HepG2 (cell line): ENCODE measurements around the gene CSKMT. TPM values are rescaled to one million over a fixed set of nuclear protein-coding genes. Genes with fewer than 3 reads are reported as not detected.

Source experiments
- BCL6 ChIP-seq: IDR thresholded peaks from 2 replicates; pipeline ENCODE4 v1.6.1; 2016; ENCODE audit warnings: missing genetic modification reagents, missing compliant biosample characterization
- CENPX ChIP-seq: sonication (generic); formaldehyde crosslinking; IDR thresholded peaks from 2 replicates; pipeline ENCODE4 v1.9.0; 2021; ENCODE audit warnings: mild to moderate bottlenecking, missing genetic modification reagents, moderate library complexity
- IKZF1 ChIP-seq: fragments of 450-650 bp; IDR thresholded peaks from 2 replicates; pipeline ENCODE4 v1.7.1; 2016
- LCORL ChIP-seq, 2 experiments: fragments of 450-650 bp in 1 of 2; sonication (generic) in 1 of 2; formaldehyde crosslinking in 1 of 2; IDR thresholded peaks; 2 replicates each; pipeline versions ENCODE4 v1.5.0 to v1.6.1; 2017 to 2020; ENCODE audit warnings: antibody characterized with exemption in 1 of 2, missing genetic modification reagents in 1 of 2
- MZF1 ChIP-seq: sonication (generic); formaldehyde crosslinking; IDR thresholded peaks from 2 replicates; pipeline ENCODE4 v1.8.1; 2023; ENCODE audit warnings: mild to moderate bottlenecking, missing genetic modification reagents, borderline replicate concordance
- NCOA5 ChIP-seq: sonication (generic); formaldehyde crosslinking; IDR thresholded peaks from 2 replicates; pipeline ENCODE4 v1.4.0; 2020; ENCODE audit warnings: missing genetic modification reagents
- RBFOX2 ChIP-seq: fragments of 200-400 bp; formaldehyde crosslinking; IDR thresholded peaks from 2 replicates; pipeline ENCODE4 v1.6.1; 2017; ENCODE audit warnings: low read depth, mild to moderate bottlenecking, low read length
- SNAI1 ChIP-seq: sonication (generic); formaldehyde crosslinking; IDR thresholded peaks from 2 replicates; pipeline ENCODE4 v1.5.0; 2020; ENCODE audit warnings: mild to moderate bottlenecking, missing genetic modification reagents, borderline replicate concordance
- TFDP2 ChIP-seq: sonication (generic); formaldehyde crosslinking; IDR thresholded peaks from 2 replicates; pipeline ENCODE4 v1.4.0; 2020; ENCODE audit warnings: missing genetic modification reagents
- ZBTB2 ChIP-seq: sonication (generic); formaldehyde crosslinking; IDR thresholded peaks from 2 replicates; pipeline ENCODE4 v1.8.0; 2022; ENCODE audit warnings: low read depth, missing genetic modification reagents
- ZC3H4 ChIP-seq: sonication (generic); formaldehyde crosslinking; IDR thresholded peaks from 2 replicates; pipeline ENCODE4 v1.4.0; 2020; ENCODE audit warnings: missing genetic modification reagents, borderline replicate concordance
- ZFP41 ChIP-seq: sonication (generic); formaldehyde crosslinking; IDR thresholded peaks from 2 replicates; pipeline ENCODE4 v1.4.0; 2020; ENCODE audit warnings: mild to moderate bottlenecking, missing genetic modification reagents, borderline replicate concordance
- ZNF335 ChIP-seq: sonication (generic); formaldehyde crosslinking; IDR thresholded peaks from 2 replicates; pipeline ENCODE4 v1.4.0; 2020; ENCODE audit warnings: missing genetic modification reagents
- ZNF564 ChIP-seq: sonication (generic); formaldehyde crosslinking; IDR thresholded peaks from 2 replicates; pipeline ENCODE4 v1.8.1; 2023; ENCODE audit warnings: mild to moderate bottlenecking, missing genetic modification reagents
- polyA plus RNA-seq, 8 experiments: library from polyadenylated mRNA; depleted of rRNA in 3 of 8; stranded (reverse) in 7 of 8; unstranded in 1 of 8; fragments of >200 nt; fragmentation: Illumina TruSeq in 4 of 8; extraction: Trizol in 4 of 8; gene quantifications; 2 replicates each; pipeline versions ENCODE4 v1.2.1 to v1.2.3, GENCODE V29; 2011 to 2016; ENCODE audit warnings: low read depth in 4 of 8, missing spikeins in 1 of 8, mixed read lengths in 1 of 8; ENCODE audit not compliant: insufficient read depth in 1 of 8
- total RNA-seq, 5 experiments: library from RNA; depleted of rRNA; stranded (reverse); fragments of >200 nt; fragmentation: Illumina TruSeq; extraction: Trizol; gene quantifications; 2 replicates each; pipeline ENCODE4 v1.2.3, GENCODE V29; 2016; ENCODE audit warnings: low read depth in 1 of 5
- TF ChIP-seq, protein P1 (sequence below): sonication (generic); formaldehyde crosslinking; IDR thresholded peaks from 2 replicates; pipeline ENCODE4; 2020; ENCODE audit warnings: missing genetic modification reagents, mild to moderate bottlenecking, borderline replicate concordance
- TF ChIP-seq, protein P2 (sequence below): sonication (generic); formaldehyde crosslinking; IDR thresholded peaks from 2 replicates; pipeline ENCODE4 v1.5.1; 2020; ENCODE audit warnings: mild to moderate bottlenecking, missing genetic modification reagents
- TF ChIP-seq, protein P3 (sequence below): sonication (generic); formaldehyde crosslinking; IDR thresholded peaks from 2 replicates; pipeline ENCODE4 v1.5.1; 2020; ENCODE audit warnings: mild to moderate bottlenecking, missing genetic modification reagents, moderate library complexity

The CSKMT gene
- total and polyA plus RNA-seq, 2 of the 13 experiments (the other 11 are each of a cell fraction or from before 2014, with no cell fraction given), result 7.6 to 31.8 TPM

GRCh38 chr11:62678770-62679696 is 13.9 kb downstream of the CSKMT start, which contains the start of gene UBXN1 (continued):
- TF ChIP-seq ZBTB2 (CRISPR knock-in tag), result no peak
- TF ChIP-seq, protein P1, sequence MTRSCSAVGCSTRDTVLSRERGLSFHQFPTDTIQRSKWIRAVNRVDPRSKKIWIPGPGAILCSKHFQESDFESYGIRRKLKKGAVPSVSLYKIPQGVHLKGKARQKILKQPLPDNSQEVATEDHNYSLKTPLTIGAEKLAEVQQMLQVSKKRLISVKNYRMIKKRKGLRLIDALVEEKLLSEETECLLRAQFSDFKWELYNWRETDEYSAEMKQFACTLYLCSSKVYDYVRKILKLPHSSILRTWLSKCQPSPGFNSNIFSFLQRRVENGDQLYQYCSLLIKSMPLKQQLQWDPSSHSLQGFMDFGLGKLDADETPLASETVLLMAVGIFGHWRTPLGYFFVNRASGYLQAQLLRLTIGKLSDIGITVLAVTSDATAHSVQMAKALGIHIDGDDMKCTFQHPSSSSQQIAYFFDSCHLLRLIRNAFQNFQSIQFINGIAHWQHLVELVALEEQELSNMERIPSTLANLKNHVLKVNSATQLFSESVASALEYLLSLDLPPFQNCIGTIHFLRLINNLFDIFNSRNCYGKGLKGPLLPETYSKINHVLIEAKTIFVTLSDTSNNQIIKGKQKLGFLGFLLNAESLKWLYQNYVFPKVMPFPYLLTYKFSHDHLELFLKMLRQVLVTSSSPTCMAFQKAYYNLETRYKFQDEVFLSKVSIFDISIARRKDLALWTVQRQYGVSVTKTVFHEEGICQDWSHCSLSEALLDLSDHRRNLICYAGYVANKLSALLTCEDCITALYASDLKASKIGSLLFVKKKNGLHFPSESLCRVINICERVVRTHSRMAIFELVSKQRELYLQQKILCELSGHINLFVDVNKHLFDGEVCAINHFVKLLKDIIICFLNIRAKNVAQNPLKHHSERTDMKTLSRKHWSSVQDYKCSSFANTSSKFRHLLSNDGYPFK (CRISPR knock-in tag), result peak; percentile 83; the same call in 1 of the 2 replicates
- TF ChIP-seq, protein P2, sequence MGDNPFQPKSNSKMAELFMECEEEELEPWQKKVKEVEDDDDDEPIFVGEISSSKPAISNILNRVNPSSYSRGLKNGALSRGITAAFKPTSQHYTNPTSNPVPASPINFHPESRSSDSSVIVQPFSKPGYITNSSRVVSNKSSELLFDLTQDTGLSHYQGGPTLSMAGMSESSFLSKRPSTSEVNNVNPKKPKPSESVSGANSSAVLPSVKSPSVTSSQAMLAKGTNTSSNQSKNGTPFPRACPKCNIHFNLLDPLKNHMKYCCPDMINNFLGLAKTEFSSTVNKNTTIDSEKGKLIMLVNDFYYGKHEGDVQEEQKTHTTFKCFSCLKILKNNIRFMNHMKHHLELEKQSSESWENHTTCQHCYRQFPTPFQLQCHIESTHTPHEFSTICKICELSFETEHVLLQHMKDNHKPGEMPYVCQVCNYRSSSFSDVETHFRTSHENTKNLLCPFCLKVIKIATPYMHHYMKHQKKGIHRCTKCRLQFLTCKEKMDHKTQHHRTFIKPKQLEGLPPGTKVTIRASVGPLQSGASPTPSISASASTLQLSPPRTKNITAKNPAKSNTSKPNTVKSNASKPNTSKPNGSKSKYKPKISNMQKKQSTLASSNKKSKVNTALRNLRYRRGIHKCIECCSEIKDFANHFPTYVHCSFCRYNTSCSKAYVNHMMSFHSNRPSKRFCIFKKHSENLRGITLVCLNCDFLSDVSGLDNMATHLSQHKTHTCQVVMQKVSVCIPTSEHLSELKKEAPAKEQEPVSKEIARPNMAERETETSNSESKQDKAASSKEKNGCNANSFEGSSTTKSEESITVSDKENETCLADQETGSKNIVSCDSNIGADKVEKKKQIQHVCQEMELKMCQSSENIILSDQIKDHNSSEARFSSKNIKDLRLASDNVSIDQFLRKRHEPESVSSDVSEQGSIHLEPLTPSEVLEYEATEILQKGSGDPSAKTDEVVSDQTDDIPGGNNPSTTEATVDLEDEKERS (CRISPR knock-in tag), result peak; percentile 64; the same call in 1 of the 2 replicates
- TF ChIP-seq ZFP41 (CRISPR knock-in tag), result peak; percentile 79; the same call in 1 of the 2 replicates
- 0 out of 2 replicates have a peak, but pooled peaks have one; percentile 54 for TF ChIP-seq ZC3H4 (CRISPR knock-in tag)
- peak; percentile 79; the same call in 1 of the 2 replicates for TF ChIP-seq SNAI1 (CRISPR knock-in tag)
- TF ChIP-seq IKZF1, result no peak
- TF ChIP-seq, protein P3, sequence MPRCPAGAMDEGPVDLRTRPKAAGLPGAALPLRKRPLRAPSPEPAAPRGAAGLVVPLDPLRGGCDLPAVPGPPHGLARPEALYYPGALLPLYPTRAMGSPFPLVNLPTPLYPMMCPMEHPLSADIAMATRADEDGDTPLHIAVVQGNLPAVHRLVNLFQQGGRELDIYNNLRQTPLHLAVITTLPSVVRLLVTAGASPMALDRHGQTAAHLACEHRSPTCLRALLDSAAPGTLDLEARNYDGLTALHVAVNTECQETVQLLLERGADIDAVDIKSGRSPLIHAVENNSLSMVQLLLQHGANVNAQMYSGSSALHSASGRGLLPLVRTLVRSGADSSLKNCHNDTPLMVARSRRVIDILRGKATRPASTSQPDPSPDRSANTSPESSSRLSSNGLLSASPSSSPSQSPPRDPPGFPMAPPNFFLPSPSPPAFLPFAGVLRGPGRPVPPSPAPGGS (CRISPR knock-in tag), result 0 out of 2 replicates have a peak, but pooled peaks have one; percentile 35
- TF ChIP-seq LCORL (IDR thresholded peaks at IDR 0.05), result no peak
- TF ChIP-seq LCORL (CRISPR knock-in tag; IDR thresholded peaks at IDR 0.05), result peak; percentile 76
- peak; percentile 62 for TF ChIP-seq TFDP2 (CRISPR knock-in tag)
- TF ChIP-seq BCL6, result 0 out of 2 replicates have a peak, but pooled peaks have one; percentile 24
- peak; percentile 61 for TF ChIP-seq ZNF564 (CRISPR knock-in tag)
- TF ChIP-seq CENPX (CRISPR knock-in tag), result no peak
- TF ChIP-seq NCOA5, result no peak
- TF ChIP-seq MZF1 (CRISPR knock-in tag), result no peak
- TF ChIP-seq ZNF335 (CRISPR knock-in tag), result peak; percentile 21; the same call in 1 of the 2 replicates
- peak; percentile 89 for TF ChIP-seq RBFOX2
